GM18519 (cell line): ENCODE data around the gene DCC.
"Not testable (repeated sequence)": the region's sequence is repeated elsewhere in the genome, so short reads cannot be mapped to it uniquely, and the experiment has no call there.

Source experiments
- ATAC-seq: cut with Tn5 transposase; IDR thresholded peaks from one replicate; pipeline ENCODE4 v1.9.1; 2021; ENCODE audit warnings: mild to moderate bottlenecking, moderate library complexity; ENCODE audit not compliant: unreplicated experiment, low FRiP score

Gene DCC

DNA sequence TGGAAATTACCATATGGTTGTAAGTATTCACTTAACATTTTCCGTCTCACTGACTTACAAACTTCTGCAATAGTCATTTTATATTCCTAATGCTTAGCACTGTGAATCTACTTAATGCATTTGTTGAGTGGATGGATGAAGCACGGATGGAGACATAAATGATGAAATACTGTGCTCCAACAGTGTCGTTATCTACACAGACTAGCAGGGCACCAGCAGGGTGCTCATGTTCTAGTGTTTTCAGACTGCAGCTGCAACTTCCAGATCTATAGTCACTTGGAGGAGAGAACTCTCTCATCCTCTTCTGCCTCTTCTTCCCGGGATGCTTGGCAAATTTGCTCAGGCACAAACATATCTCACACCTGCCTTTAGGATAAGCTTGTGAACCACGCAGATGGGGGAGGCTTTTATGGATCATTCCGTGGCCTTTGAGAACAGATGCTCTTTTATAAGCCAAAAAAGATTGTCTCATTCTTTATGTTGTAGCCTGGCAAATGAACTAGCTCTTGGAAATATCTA is 1086.7 kb downstream of the DCC start:
- ATAC-seq, result no peak

DNA sequence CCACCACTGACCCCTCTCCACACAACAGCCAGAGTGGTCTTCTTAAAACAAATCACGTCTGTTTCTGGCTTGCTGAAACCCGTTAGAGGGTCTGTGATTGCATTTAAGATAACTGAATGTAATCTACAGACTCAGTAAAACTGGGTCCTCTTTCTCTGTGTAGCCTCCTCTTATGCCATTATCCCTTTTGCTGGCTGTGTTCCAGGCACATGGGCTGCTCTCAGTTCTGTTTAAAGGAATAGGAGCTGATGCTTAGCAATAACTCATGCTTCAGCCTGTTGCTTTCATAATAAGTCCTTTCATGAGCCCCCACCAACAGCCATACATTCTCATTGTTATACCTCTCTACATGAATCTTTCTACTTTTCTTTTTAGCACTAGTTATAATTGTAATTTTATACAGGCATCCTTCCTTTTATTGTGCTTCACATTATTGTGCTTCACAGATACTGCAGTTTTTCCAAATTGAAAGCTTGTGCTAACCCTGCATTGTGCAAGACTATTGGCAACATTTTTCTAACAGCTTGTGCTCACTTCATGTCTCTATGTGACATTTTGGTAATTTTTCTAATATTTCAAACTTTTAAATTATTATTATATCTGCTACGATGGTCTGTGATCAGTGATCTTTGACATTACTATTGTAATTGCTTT is 1101.9 kb downstream of the DCC start:
- no peak for ATAC-seq

DNA sequence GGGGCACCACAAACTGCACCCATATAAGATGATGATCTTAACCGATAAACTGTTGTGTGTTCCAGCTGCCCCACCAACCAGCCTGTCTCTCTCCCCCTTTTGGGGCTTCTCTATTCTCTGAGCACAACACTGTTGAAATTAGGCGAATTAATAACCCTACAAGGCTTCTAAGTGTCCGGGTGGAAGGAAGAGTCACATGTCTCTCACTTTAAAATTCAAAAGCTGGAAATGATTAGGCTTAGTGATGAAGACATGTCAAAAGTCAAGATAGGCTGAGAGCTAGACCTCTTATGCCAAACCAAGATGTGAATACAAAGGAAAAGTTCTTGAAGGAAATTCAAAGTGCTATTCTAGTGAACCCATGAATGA is 1102.4 kb downstream of the DCC start:
- no peak for ATAC-seq

DNA sequence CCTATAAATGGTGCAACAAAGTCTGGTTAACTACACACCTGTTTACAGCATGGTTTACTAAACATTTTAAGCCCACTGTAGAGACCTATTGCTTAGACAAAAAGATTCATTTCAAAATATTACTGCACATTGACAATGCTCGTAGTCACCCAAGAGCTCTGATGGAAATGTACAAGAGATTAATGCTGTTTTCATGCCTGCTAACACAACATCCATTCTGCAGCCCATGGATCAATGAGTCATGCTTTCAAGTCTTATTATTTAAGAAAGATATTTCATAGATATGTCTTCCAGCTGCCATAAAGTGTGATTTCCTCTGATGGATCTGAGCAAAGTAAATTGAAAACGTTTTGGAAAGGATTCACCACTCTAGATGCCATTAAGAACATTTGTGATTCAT is 1103.3 kb downstream of the DCC start:
- no peak for ATAC-seq

DNA sequence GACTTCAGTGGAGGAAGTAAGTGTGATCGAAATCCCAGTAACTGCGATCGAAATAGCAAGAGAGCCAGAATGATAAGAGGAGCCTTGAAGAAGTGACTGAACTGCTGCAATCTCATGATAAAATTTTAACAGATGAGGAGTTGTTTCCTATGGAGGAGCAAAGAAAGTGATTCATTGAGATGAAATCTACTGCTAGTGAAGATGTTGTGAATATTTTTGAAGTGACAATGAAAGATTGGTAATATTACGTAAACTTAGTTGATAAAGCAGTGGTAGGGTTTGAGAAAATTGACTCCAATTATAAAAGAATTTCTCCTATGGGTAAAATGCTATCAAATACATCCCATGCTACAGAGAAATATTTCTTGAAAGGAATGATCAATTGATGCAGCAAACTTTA is 1103.8 kb downstream of the DCC start:
- ATAC-seq, result no peak

DNA sequence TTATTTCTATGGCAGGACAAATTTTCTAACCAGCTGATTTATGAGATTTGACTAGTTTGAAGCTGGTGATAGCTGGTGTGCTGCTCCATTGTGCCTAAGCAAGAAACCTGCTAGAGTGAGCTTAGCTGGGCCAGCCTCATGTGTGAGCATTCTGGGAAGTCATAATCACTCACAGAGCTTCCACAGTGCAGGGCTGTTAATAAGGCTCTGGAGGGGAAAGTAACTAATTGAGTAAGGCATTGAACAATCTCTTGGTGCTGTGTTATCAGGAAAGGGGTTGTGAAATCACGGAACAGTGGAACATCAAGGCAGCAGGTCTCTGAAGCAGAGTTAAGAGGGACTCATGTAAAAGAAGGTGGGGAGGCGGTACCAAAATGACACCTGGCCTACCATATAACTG is 1111.9 kb downstream of the DCC start:
- no peak for ATAC-seq

DNA sequence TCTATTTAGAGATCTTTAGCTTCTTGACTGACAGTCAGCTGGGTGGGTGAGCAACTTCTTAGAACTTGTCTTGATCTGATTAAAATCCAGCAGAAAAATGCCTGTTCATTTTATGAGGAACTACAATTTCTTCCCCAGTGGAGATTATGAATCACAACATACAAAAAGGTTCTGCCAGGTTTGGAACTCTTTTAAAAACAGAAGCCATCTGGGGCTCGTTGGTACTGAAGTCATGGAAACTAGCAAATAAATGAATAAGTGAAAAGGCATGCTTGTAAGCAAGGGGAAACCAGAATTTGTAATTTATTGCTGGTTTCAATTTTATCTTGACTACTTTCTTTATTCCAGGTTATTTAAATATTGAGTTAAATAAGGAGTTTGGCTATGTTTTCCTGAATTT is 1117.1 kb downstream of the DCC start:
- no peak for ATAC-seq

DNA sequence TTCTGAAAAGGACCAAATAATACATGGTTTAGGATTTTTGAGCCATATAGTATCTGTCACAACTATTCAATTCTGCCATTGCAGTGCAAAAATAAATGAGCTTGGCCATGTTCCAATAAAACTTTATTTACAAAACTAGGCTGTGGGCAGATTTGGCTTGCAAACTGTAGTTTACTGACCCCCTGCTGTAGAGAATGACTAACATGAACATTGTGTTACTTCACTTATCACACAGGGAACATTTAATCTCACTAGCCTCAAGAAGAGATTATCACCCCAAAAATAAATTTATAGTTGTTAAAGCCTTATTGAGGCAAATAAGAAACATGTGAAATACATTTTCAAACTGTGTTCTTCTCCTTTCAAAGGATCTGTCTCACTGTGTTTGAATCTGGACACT is 1118.3 kb downstream of the DCC start:
- ATAC-seq, result no peak

DNA sequence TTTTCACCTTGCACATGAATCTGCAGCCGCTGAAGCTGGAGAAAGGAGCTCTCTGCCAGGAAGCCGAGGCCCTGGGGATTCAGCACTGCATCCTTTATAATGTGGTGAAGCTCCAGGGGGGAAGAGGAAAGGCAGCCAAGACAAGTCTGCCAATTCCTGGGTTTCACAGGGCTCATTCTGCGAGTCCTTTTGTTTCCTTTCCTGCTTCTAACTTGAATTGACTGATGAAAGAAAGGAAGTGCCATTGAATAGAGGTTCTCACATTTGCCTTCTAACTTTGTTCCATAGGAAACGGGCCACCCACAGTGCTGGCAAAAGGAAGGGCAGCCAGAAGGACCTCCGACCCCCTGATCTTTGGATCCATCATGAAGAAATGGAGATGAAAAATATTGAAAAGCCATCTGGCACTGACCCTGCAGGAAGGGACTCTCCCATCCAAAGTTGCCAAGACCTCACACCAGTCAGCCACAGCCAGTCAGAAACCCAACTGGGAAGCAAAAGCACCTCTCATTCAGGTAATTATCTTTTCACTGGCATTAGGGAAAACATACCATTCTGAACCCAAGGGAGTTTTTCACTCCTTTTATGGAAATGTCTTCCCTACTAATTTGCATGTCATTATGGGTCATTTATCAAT is 1119.1 kb downstream of the DCC start:
- ATAC-seq, result no peak

DNA sequence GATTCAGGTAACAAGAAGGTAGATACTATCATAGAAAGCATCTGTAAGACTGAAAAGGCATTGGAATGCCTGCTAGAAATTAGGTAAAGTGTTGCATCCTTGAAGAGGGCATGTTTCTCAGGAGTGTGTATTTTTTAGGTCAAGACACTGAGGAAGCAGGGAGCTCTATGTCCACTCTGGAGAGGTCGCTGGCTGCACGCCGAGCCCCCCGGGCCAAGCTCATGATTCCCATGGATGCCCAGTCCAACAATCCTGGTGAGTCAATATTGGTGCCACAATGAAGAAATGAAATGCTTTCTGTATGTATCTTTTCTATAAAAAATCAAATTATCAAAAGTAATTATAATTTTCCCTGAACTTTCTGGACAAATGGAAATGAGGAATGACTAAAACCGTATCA is 1127.8 kb downstream of the DCC start:
- ATAC-seq, result no peak

DNA sequence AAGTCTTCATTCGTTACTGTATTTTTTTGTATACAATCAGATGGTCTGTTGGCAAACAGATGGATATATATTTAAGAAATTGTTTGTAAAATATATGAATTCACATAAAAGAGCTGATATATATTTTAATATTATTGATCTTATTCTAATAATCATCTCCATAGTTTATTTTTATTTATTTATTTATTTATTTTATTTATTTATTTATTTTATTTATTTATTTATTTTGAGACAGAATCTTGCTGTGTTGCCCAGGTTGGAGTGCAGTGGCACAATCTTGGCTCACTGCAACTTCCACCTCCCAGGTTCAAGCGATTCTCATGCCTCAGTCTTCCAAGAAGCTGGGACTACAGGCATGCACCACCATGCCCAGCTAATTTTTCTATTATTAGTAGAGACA is 1128.2 kb downstream of the DCC start:
- ATAC-seq, result not testable (repeated sequence)

DNA sequence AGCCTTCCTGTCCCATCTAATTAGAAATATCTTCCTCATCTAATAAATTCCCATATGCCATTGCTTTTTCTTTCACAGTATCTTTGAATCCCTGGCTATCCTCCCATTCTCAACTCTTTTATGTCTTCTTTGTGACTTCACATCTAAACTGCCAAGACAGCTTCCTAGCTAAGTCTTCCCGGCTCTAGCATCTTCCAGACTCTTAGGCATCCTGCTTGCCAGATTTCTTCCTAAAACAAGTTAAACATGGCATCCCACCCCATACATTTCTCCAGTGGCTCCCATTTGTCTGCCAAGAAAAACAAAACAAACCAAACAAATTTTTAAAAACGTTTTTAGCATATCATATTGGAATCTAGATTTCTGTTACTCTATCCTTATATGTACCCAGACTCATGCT is 1132.5 kb downstream of the DCC start:
- no peak for ATAC-seq

DNA sequence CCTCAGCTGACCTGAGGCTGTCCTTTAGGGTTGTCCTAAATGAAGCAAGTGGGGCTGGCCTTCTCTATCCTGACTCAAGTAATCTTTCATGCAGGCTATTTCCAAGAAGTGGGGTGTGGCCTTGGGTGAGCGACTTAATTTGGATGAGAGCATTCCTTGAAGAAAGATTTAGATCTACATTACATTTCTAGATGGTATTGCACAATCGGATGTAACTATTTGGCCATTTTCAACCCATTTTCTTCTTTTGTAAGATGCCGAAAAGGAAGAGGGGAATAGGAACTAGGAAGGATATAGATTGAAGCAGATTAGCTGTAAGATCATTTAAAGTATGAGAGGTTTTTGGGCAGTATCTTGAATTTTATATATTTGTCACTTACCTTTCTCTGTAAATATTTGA is 1138.2 kb downstream of the DCC start:
- no peak for ATAC-seq

DNA sequence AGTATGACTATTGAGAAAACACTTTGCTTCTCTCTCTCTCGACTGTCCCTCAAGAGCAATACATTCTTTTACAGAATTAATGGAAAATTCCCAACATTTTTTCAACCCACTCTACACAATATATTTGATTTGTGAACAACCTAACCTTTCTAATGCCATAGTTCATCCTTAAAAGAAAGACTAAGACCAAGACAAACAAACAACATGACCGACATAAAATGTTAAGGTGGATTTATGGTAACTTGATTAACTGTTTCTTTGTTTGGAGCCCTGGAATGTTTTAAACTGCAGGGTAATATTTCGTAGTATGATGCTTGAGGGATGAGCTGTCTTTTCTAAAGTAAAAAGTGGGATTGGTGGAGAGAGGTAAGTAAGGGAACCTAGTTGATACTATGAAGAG is 1146.3 kb downstream of the DCC start:
- no peak for ATAC-seq

DNA sequence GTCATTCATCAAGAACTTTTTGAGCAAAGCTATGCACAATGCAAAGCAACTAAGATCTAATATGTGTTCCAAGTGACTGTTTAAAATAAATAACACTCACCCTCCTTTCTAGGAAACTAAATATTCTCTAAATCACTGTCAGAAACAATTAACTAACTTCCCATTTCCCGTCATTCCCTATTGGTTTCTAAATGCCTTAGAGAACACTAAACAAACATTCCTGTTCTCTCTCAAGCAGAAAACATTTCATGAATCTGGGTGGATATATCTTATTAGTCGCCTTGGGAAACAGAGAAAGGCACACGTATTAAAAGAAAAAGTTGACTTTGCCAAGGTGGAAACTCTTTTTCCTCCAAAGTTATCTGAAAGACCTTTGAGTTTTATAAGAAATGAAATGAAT is 1149.3 kb downstream of the DCC start:
- no peak for ATAC-seq

DNA sequence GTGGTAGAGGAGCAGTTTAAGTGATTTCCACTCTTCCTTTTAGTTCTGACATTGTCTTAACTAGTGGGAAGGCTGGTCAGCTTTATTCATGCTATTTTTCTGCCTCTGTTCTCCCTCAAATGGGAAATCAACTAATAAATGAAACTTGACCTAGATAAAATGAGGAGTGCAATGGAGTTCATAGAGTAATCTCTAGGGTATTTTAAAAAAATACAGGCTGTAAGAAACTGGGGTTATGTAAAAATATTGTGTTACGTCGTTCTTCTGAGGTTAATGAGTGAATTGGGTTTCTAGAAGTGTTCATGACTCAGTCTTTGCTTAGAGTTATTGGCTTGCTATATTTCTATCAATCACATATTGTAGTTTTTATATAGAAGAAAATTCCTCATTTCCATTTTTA is 1150.0 kb downstream of the DCC start:
- ATAC-seq, result no peak

DNA sequence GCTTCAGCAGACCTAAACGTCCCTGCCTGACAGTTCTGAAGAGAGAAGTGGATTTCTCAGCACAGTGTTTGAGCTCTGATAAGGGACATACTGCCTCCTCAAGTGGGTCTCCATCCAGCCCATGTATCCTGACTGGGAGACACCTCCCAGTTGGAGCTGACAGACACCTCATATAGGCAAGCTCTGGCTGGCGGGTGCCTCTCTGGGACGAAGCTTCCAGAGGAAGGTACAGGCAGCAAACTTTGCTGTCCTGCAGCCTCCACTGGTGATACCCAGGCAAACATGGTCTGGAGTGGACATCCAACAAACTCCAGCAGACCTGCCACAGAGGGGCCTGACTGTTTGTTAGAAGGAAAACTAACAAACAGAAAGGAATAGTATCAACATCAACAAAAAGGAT is 1156.0 kb downstream of the DCC start:
- no peak for ATAC-seq

DNA sequence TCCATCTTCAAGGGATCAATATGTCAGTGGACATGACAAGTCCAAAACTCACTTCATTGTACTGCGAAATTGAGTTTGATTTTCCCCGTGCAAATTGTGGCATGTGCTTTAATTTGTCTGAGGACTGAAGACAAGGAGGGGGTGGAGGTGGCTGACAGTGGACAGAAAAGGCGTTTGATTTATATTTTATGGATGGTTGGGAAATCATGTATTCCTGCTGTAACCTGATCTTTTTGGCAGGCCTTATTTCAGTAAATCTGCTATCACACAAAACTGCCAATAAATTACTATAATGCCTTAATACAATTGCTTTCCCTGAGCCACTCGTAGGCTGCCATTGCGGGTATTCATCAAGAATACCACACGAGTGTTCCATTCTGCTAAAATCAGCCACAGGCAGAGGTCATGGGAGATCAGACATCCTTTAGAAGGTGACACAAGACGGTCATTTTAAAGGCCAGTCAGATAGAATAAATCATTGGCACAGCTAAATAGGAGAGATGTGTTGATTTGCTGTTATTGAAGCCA is 1164.0 kb downstream of the DCC start:
- ATAC-seq, result no peak

DNA sequence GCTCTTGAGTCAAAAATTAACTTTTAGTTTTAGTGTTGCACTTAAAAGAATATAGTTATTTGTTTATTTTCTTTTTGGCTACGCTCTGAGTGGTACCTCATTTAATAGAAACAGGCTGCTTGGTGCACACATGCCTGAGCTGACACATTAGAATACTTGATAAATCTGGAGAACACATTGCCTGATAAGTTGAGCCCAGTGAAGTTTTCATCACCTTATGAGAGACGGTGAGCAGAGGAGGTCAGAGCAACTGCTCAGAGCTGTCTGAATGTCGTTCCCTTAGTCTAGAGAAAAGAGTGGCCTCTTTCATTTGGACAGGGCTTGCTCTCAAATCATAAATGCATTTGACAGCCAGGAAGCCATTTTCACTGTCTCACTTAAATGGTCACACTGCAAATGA is 1168.5 kb downstream of the DCC start:
- ATAC-seq, result no peak

DNA sequence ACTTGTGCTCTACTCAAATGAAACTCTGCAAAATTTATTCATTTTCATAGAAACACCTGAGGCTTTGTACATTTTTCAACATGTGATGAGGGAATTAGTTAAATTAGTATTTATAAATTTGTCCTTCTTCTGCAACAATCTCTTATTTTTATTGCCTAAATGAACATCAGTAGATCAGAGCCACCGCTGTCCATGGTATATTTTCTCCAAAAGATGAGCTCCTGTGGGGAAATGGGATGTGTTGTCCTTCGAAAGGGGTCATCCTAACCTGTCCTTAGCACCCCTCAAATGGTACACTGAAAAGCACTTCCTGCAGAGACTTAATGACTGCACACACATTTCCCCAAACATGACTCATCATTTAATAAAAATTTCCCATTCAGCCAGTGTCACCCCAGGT is 1169.9 kb downstream of the DCC start:
- no peak for ATAC-seq

DNA sequence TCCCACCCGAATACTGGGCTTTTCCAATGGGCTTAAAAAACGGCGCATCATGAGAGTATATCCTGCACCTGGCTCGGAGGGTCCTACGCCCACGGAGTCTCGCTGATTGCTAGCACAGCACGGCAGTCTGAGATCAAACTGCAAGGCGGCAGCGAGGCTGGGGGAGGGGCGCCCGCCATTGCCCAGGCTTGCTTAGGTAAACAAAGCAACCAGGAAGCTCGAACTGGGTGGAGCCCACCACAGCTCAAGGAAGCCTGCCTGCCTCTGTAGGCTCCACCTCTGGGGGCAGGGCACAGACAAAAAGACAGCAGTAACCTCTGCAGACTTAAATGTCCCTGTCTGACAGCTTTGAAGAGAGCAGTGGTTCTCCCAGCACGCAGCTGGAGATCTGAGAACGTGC is 1171.7 kb downstream of the DCC start:
- not testable (repeated sequence) for ATAC-seq

DNA sequence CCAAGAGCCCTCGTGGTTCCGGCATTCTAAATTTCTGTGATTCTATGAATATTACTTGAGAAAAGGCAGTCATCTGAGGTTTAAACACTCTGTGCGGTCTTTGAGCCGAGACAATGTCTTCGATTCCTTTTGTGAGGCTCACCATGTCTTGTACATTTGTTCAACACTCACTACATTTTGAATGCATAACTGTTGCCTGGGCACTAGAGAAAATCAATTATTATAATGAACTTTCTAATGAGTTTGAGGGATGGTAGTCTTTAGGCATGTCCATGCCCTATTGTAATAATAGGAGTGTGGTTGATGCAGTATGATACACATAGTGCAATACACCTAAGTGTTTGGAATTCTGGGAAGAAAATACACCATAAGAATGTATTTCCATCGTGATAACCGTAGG is 1181.1 kb downstream of the DCC start:
- ATAC-seq, result no peak
